Fibroblast of lung (primary cell): ENCODE results near the gene PBLD. TPM values are rescaled to one million over a fixed set of nuclear protein-coding genes. Genes with fewer than 3 reads are reported as not detected.

Source experiments
- DNase-seq, 2 donors: peaks; one replicate each; pipeline versions ENCODE4 v3.0.0 to v3.0.0-alpha.2; 2010; ENCODE audit warnings: low read depth in 2 of 2
- H2AFZ ChIP-seq: 2 replicates; pipeline ENCODE4 v1.5.1; 2012; ENCODE audit warnings: low read length, control low read depth, inconsistent platforms
- H3K27ac ChIP-seq: 2 replicates; pipeline ENCODE4 v1.5.1; 2011; ENCODE audit warnings: low read length, control low read depth; ENCODE audit not compliant: insufficient read depth
- H3K27me3 ChIP-seq: 2 replicates; pipeline ENCODE4 v1.5.1; 2011; ENCODE audit warnings: mild to moderate bottlenecking, low read length; ENCODE audit not compliant: control insufficient read depth, insufficient read depth
- H3K36me3 ChIP-seq: 2 replicates; pipeline ENCODE4 v1.5.1; 2011; ENCODE audit warnings: low read length; ENCODE audit not compliant: control insufficient read depth, insufficient read depth
- H3K4me1 ChIP-seq: 2 replicates; pipeline ENCODE4 v1.5.1; 2011; ENCODE audit warnings: low read length; ENCODE audit not compliant: control insufficient read depth, insufficient read depth; ENCODE audit errors: extremely low read depth
- H3K4me2 ChIP-seq: 2 replicates; pipeline ENCODE4 v1.5.1; 2011; ENCODE audit warnings: low read length, control low read depth; ENCODE audit not compliant: insufficient read depth; ENCODE audit errors: extremely low read depth
- H3K4me3 ChIP-seq, 4 experiments: fragments of 200-600 bp in 1 of 4; sonication (generic) in 1 of 4; replicated peaks in 1 of 4; 2 replicates each; pipeline ENCODE4 v1.5.1; 2011 to 2016; ENCODE audit warnings: low read length in 4 of 4, low read depth in 3 of 4, mild to moderate bottlenecking in 3 of 4, control low read depth in 2 of 4, inconsistent platforms in 1 of 4, mixed read lengths in 1 of 4; ENCODE audit not compliant: insufficient read depth in 1 of 4; ENCODE audit errors: control extremely low read depth in 1 of 4
- H3K79me2 ChIP-seq: 2 replicates; pipeline ENCODE4 v1.5.1; 2012; ENCODE audit warnings: mild to moderate bottlenecking, low read length, inconsistent platforms; ENCODE audit not compliant: control insufficient read depth, insufficient read depth
- H3K9ac ChIP-seq: 2 replicates; pipeline ENCODE4 v1.5.1; 2011; ENCODE audit warnings: mild to moderate bottlenecking, low read length, control low read depth; ENCODE audit not compliant: insufficient read depth
- H3K9me3 ChIP-seq: 2 replicates; pipeline ENCODE4 v1.5.1; 2012; ENCODE audit warnings: low read depth, low read length; ENCODE audit not compliant: control insufficient read depth, insufficient read depth
- H4K20me1 ChIP-seq: 2 replicates; pipeline ENCODE4 v1.5.1; 2011; ENCODE audit warnings: low read length; ENCODE audit not compliant: control insufficient read depth, insufficient read depth; ENCODE audit errors: extremely low read depth
- EZH2 ChIP-seq: IDR thresholded peaks from 2 replicates; pipeline ENCODE4 v1.5.1; 2012; ENCODE audit warnings: low read length, control low read depth, mild to moderate bottlenecking; ENCODE audit errors: missing control alignments
- polyA plus RNA-seq, 2 donors: library from polyadenylated mRNA; depleted of rRNA in 1 of 2; stranded (reverse) in 1 of 2; unstranded in 1 of 2; fragments of >200 nt; gene quantifications; 2 replicates each; pipeline ENCODE4 v1.2.1, GENCODE V29; 2011 to 2012; ENCODE audit warnings: missing spikeins in 1 of 2
- total RNA-seq: library from RNA; depleted of rRNA; stranded (reverse); fragments of >200 nt; gene quantifications from 2 replicates; pipeline ENCODE4 v1.2.1, GENCODE V29; 2014
- TF ChIP-seq, protein P1 (sequence below), 2 donors: IDR thresholded peaks in 1 of 2; conservative IDR thresholded peaks in 1 of 2; 1 replicate in 1 of 2; 2 replicates in 1 of 2; pipeline ENCODE4 v1.5.1; 2011 to 2012; ENCODE audit warnings: low read length in 2 of 2, control low read depth in 1 of 2, inconsistent platforms in 1 of 2, low read depth in 1 of 2, mild to moderate bottlenecking in 1 of 2

Gene PBLD
- total and polyA plus RNA-seq, 2 donors (not counting 1 experiment from before 2014, with no cell fraction given) = 1.3 to 5.1 TPM

DNA sequence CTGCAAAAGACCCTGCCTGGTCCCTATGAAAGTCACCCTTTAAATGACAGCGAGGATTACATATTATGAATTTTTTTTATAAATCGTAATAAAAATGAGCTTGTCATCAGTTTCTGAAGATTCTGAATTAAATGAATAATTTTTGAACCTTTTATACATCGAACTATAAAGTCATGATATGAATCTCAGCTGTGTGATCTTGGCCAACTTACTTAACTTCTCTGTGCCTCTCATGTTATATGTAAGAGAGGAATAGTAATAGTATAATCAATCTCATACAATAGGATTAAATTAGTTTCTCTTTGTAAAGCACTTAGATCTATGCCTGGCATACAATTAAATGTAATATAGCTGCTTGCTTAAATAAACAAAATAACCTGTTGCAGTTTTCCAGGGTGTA is 95.6 kb downstream of the PBLD start:
- H2AFZ ChIP-seq = no peak overlapping the region
- H3K79me2 ChIP-seq = no peaks in the 10 kb centered on the region
- no peak overlapping the region for H3K9ac ChIP-seq
- H3K9me3 ChIP-seq = no peaks in the 10 kb centered on the region
- TF ChIP-seq, protein P1, sequence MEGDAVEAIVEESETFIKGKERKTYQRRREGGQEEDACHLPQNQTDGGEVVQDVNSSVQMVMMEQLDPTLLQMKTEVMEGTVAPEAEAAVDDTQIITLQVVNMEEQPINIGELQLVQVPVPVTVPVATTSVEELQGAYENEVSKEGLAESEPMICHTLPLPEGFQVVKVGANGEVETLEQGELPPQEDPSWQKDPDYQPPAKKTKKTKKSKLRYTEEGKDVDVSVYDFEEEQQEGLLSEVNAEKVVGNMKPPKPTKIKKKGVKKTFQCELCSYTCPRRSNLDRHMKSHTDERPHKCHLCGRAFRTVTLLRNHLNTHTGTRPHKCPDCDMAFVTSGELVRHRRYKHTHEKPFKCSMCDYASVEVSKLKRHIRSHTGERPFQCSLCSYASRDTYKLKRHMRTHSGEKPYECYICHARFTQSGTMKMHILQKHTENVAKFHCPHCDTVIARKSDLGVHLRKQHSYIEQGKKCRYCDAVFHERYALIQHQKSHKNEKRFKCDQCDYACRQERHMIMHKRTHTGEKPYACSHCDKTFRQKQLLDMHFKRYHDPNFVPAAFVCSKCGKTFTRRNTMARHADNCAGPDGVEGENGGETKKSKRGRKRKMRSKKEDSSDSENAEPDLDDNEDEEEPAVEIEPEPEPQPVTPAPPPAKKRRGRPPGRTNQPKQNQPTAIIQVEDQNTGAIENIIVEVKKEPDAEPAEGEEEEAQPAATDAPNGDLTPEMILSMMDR (conservative IDR thresholded peaks at IDR 0.05 in 1 of 2, IDR thresholded peaks at IDR 0.05 in 1 of 2; ENCODE audit: low read depth in 1 of 2, low read length in 2 of 2) = no peak
- TF ChIP-seq EZH2 = no peak
- DNase-seq = no peak
- no peak overlapping the region for H3K4me3 ChIP-seq
- H3K27ac ChIP-seq = no peak overlapping the region
- H3K4me2 ChIP-seq = no peak overlapping the region
- no peaks in the 10 kb centered on the region for H3K36me3 ChIP-seq
- peaks cover 10% of the 10 kb centered on the region for H3K27me3 ChIP-seq
- no peaks in the 10 kb centered on the region for H4K20me1 ChIP-seq
- H3K4me1 ChIP-seq = no peaks in the 10 kb centered on the region

DNA sequence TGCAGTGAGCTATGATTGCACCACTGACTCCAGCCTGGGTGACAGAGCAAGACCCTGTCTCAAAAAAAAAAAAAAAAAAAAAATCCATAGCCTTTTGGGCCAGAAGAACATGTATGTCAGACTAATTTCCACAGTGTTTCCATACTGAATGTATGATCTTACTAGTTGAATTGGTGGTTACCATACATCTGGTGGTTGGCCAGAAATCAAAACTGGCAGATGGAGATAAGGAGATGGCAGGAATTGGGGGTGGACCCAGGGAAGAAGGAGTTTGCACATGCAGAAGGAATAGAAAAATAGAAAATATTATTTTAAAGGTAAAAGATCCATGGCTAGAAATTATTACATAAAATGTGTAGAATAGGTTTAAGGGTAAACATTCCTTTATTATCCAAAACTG is 97.1 kb downstream of the PBLD start:
- peaks cover 15% of the 10 kb centered on the region for H3K27me3 ChIP-seq
- no peak overlapping the region for H3K27ac ChIP-seq
- DNase-seq = no peak
- peaks cover 1% of the 10 kb centered on the region for H3K4me1 ChIP-seq
- no peaks in the 10 kb centered on the region for H4K20me1 ChIP-seq
- H2AFZ ChIP-seq = no peak overlapping the region
- no peak for TF ChIP-seq EZH2
- TF ChIP-seq, protein P1 (conservative IDR thresholded peaks at IDR 0.05 in 1 of 2, IDR thresholded peaks at IDR 0.05 in 1 of 2; ENCODE audit: low read depth in 1 of 2, low read length in 2 of 2) = no peak
- no peaks in the 10 kb centered on the region for H3K79me2 ChIP-seq
- no peak overlapping the region for H3K9ac ChIP-seq
- no peaks in the 10 kb centered on the region for H3K36me3 ChIP-seq
- no peaks in the 10 kb centered on the region for H3K9me3 ChIP-seq
- H3K4me3 ChIP-seq = no peak overlapping the region
- no peak overlapping the region for H3K4me2 ChIP-seq

DNA sequence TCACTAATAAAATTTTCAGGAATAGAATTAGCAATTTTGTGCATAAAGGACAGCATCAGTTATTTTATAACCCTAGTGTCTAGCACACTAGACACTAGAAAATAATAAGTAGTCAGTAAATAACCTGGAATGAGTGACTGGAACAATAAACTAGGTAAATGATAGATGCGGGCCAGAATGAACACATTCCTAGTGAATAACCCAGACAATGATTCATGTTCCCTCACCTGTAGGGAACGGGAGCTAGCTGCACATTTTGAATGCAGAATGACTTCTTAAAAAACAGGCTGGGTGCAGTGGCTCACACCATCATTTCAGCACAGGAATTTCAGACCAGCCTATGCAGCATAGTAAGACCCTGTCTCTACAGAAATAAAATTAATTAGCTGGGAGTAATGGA is 97.6 kb downstream of the PBLD start:
- peaks cover 2% of the 10 kb centered on the region for H3K4me1 ChIP-seq
- no peak overlapping the region for H2AFZ ChIP-seq
- peaks cover 15% of the 10 kb centered on the region for H3K27me3 ChIP-seq
- no peak for DNase-seq
- H3K36me3 ChIP-seq = no peaks in the 10 kb centered on the region
- no peak overlapping the region for H3K9ac ChIP-seq
- H3K27ac ChIP-seq = no peak overlapping the region
- H4K20me1 ChIP-seq = no peaks in the 10 kb centered on the region
- no peaks in the 10 kb centered on the region for H3K79me2 ChIP-seq
- no peak overlapping the region for H3K4me3 ChIP-seq
- no peak overlapping the region for H3K4me2 ChIP-seq
- no peak for TF ChIP-seq EZH2
- TF ChIP-seq, protein P1 (conservative IDR thresholded peaks at IDR 0.05 in 1 of 2, IDR thresholded peaks at IDR 0.05 in 1 of 2; ENCODE audit: low read depth in 1 of 2, low read length in 2 of 2) = no peak
- no peaks in the 10 kb centered on the region for H3K9me3 ChIP-seq
